NOMO-1 treated with DMSO at 0.1 percent for 48 hours (cell line): ENCODE results near the gene GAB2.
A peak's percentile ranks its signal among the peaks of the same experiment; 100 is the strongest.
"Not testable (repeated sequence)": the region's sequence is repeated elsewhere in the genome, so short reads cannot be mapped to it uniquely, and the experiment has no call there.

Experiments used
- DNase-seq: peaks from one replicate; lab custom pipeline; 2025; ENCODE audit not compliant: unreplicated experiment; lab: John Stamatoyannopoulos, UW

The GAB2 gene

GRCh38 chr11:78257654-78258053 lies 160.0 kb downstream of the GAB2 start:
- DNase-seq, result no peak

GRCh38 chr11:78256962-78257361 lies 160.7 kb downstream of the GAB2 start:
- DNase-seq, result no peak

GRCh38 chr11:78255919-78256318 lies 161.7 kb downstream of the GAB2 start:
- no peak for DNase-seq

GRCh38 chr11:78254268-78254667 lies 163.4 kb downstream of the GAB2 start:
- no peak for DNase-seq

GRCh38 chr11:78253797-78254196 lies 163.8 kb downstream of the GAB2 start:
- no peak for DNase-seq

- no peak for DNase-seq
Observed at GRCh38 chr11:78251083-78251775, 166.4 kb downstream of the GAB2 start.

- DNase-seq, result no peak
Observed at GRCh38 chr11:78250099-78250498, 167.5 kb downstream of the GAB2 start.

GRCh38 chr11:78248903-78249302 lies 168.7 kb downstream of the GAB2 start:
- no peak for DNase-seq

GRCh38 chr11:78248191-78248590 lies 169.4 kb downstream of the GAB2 start:
- no peak for DNase-seq

- DNase-seq, result no peak
Observed at GRCh38 chr11:78244546-78245255, 172.9 kb downstream of the GAB2 start.

- DNase-seq, result no peak
Observed at GRCh38 chr11:78244080-78244479, 173.5 kb downstream of the GAB2 start.

- DNase-seq, result no peak
Observed at GRCh38 chr11:78241475-78241874, 176.1 kb downstream of the GAB2 start.

- DNase-seq, result no peak
Observed at GRCh38 chr11:78239781-78240180, 177.8 kb downstream of the GAB2 start.

- no peak for DNase-seq
Observed at GRCh38 chr11:78237293-78238046, 180.2 kb downstream of the GAB2 start.

- DNase-seq, result no peak
Observed at GRCh38 chr11:78234006-78234405, 183.6 kb downstream of the GAB2 start.

GRCh38 chr11:78233046-78233445 lies 184.6 kb downstream of the GAB2 start:
- not testable (repeated sequence) for DNase-seq

GRCh38 chr11:78231962-78232501 lies 185.6 kb downstream of the GAB2 start:
- DNase-seq, result no peak

GRCh38 chr11:78230161-78230877 lies 187.3 kb downstream of the GAB2 start:
- no peak for DNase-seq

- DNase-seq, result no peak
Observed at GRCh38 chr11:78229106-78229505, 188.5 kb downstream of the GAB2 start.

- DNase-seq, result peak; percentile 60
Observed at GRCh38 chr11:78228467-78228866, 189.2 kb downstream of the GAB2 start.

GRCh38 chr11:78227921-78228320 lies 189.7 kb downstream of the GAB2 start:
- peak; percentile 45 for DNase-seq
